Right lung (tissue), 5 donors: Measurements from ENCODE around the gene GALNT18. TPM values are rescaled to one million over a fixed set of nuclear protein-coding genes. Genes with fewer than 3 reads are reported as not detected.

Source experiments
- DNase-seq, 2 donors: peaks; one replicate each; pipeline ENCODE4 v3.0.0-alpha.2; 2013
- polyA plus RNA-seq, 5 donors: library from polyadenylated mRNA; unstranded; fragments of 120-200 nt; gene quantifications; one replicate each; pipeline versions ENCODE4 v1.2.1 to v1.2.3, GENCODE V29; 2013; ENCODE audit warnings: inconsistent platforms in 1 of 5, low replicate concordance in 1 of 5; ENCODE audit not compliant: insufficient read length in 5 of 5, insufficient read depth in 1 of 5

Gene GALNT18
- polyA plus RNA-seq, 5 donors: 18.0 to 26.8 (median 20.7) TPM

- no peak for DNase-seq
These were observed 88.1 kb downstream of the GALNT18 start for GRCh38 chr11:11533751-11534150.

GRCh38 chr11:11533057-11533456 is 88.7 kb downstream of the GALNT18 start:
- DNase-seq: no peak

- no peak for DNase-seq
These were observed 89.2 kb downstream of the GALNT18 start for GRCh38 chr11:11532574-11532973.

- DNase-seq: no peak
These were observed 90.5 kb downstream of the GALNT18 start for GRCh38 chr11:11531131-11531908.

DNA sequence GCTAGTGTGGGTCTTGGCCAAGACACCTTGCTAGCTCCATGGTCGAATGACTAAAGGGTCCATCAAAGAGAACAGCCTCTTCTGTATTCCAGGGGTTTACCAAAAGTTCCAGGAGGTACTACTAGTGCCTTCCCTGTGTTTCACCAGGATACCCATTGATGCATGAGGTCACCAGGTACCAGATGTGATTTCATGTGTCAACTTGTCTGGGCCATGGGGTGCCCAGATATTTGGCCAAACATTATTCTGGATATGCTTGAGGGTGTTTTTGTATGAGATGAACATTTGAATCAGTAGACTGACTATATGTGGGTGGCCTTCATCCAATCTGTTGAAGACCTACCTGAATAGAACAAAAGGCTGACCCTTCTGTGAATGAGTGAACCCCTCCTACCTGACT is 92.8 kb downstream of the GALNT18 start:
- no peak for DNase-seq

GRCh38 chr11:11525283-11525682 is 96.5 kb downstream of the GALNT18 start:
- no peak for DNase-seq

DNA sequence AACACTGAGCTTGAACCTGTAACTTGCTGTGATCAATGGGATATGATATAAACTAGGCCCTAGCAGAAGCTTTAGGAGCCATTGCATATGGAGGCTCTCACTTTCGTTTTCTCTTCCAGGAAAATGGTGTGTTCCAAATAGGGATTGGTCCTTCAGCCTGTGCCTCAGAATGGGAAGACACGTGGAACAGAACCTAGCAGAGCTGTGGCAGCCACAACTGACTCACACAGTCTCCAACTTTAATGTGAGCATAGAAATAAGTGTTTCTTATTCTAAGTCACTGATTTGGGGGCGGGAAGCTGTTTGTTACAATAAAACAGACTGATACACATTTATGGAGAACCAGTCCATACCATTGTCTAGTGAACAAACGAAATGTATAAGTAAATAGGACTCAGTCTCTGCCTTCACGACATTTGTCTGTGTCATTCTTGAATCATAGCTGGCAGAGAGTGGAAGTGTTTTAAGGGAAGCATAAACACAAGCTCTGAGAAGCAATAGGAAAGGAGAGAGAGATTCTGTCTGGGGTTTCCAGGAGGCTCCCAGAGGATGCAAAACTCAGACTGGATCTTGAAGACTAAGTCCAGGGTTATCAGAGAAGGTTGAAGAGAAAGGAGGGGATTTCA is 97.3 kb downstream of the GALNT18 start:
- no peak for DNase-seq

DNA sequence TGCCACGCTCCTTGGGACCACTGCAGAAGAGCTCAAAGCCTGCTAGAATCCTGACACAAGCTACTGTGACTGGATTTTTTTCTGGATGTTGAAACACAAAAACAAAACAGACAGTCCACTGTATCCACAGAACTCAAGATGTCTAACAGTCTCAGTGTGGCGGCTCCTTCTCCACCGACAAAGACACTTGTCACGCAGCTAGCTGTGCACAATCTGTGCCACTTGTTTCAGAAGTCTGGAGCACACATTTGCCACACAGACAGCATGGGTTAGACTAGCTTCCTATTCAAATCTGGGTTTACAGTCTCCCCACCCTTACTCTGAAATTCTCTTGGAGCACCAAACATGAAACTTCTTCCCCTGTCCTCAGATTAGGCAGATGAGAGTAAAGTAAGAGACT is 99.2 kb downstream of the GALNT18 start:
- DNase-seq: no peak

- no peak for DNase-seq
These were observed 100.4 kb downstream of the GALNT18 start for GRCh38 chr11:11521306-11522002.

GRCh38 chr11:11520231-11521015 is 101.4 kb downstream of the GALNT18 start:
- DNase-seq: no peak

GRCh38 chr11:11519184-11519583 is 102.6 kb downstream of the GALNT18 start:
- DNase-seq: no peak

DNA sequence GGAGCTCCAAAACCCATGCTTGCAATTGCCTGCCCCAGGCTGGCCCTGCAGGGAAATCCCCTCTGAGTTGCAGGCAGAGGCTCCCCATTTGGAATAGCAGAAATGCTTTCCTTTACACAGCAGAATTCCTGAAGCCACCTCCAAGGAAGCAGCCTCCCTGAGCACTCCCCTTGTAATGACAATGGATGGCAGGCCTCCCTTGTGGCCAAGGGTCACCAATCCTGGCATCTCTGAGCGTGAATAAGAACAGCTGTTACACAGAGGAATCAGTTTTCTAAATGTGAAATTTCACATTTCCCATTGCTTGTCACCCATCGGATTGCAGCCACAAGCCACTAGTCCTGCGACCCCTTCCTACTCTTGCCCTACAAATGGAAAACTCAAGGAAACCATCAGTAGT is 107.6 kb downstream of the GALNT18 start:
- DNase-seq: no peak

DNA sequence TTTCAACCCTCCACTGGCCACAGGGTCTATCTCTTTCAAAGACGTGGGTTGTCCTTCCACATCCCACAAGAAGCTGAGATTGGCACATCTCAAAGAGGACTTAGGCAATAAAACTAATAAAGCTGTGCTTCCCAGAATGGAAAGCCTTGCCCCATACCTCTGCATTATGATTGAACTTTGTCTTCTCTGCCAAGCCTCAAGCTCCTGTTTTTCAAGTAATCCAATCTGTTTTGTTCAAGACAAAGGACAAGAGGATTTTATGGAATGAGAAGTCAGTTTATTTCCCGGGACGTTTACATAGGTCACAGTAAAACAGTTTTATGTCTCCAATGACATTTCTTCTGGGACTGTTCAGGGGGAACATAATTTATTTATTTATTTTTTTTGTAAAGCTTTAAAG is 108.4 kb downstream of the GALNT18 start:
- no peak for DNase-seq

DNA sequence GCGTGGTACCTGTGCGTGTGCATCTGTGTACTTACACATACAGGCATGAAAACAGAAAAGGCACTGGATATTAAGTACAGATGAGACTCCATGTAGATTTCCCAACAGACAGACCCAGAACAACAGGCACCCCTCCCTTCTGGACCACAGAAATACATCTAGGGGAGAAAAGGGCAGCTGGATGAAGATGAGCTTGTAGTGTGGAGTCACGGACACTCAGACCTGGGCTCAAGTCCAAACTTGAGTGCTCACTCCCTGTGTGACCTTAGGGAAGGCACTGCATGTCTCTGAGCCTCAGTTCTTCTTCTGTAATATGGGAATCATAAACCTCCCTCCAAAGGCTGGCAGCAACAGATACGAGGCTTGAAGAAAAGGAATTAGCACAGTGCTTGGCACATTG is 108.9 kb downstream of the GALNT18 start:
- no peak for DNase-seq

DNA sequence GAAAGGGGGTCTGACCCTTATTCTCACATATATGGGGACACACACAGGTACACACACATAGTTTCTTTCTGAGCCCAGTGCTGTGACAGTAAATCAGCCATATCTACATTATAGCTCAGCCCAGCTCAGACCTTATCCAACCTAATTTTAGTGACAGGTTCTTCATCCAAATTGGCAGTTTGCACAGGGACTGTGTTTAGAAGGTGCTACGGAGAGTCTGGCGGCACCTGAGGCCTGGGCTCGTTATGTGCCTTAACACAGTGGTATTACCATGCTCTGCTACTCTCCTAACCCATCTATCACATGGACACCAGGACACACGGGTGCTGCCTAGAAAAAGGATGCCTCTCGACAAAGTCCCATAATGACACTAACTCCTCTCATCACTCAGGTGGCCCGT is 109.3 kb downstream of the GALNT18 start:
- no peak for DNase-seq

GRCh38 chr11:11512090-11512489 is 109.7 kb downstream of the GALNT18 start:
- no peak for DNase-seq

DNA sequence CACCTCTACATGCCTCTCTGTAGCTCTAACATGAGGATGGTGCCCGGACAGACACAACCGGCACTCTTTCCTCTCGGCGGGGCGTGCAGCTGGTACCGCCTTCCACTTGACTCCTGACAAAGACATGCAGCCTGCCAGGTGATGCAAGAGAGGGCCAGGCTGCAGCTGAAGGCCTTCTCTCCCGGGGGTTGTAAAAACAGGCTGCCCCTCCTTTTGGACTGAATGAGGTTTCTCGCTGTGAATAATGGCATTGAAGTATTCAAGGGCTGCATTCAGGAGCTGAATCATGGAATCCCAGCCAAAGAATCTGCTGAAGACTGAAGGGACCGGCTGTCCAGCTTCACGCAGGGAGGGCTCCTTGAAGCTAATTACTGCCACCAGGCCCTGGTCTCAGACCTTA is 110.9 kb downstream of the GALNT18 start:
- DNase-seq: no peak

DNA sequence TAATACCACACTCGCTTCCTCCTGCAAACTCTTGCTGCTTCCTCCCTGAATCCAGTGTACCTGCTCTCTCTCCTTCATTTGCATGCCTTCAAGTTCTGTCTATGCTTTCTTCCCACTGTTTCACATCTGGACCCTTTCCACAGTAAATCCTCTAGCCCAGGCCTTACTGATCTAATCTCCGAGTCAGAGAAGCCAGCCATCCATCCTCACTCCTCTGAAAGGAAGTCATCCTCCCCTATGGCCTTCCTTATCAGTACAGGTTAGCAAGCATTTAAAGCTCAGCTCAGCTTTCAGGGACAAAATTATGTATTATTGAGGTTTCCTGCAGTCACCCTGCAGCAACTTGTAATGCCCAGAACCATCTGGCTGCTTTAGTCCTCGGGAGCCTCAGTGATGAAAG is 116.1 kb downstream of the GALNT18 start:
- no peak for DNase-seq

GRCh38 chr11:11505190-11505589 is 116.6 kb downstream of the GALNT18 start:
- no peak for DNase-seq

DNA sequence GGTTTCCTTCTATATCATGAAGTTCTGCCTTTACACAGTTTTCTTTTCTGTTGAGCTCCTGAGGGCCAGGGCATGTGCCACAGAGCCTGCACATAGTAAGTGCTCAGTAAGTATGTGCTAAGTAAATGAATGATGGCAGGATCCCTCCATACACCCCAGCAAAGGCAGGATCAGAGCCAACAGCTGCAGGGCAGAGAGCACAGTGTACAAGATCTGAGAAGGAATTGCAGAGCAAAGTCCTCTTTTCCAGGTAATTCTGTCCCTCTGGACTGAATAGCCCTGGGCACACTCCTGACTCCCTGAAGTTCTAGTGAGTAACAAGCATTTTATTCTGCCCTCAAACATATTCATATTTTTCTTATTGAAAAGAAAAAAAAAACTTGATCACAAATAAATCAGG is 117.7 kb downstream of the GALNT18 start:
- DNase-seq: no peak

DNA sequence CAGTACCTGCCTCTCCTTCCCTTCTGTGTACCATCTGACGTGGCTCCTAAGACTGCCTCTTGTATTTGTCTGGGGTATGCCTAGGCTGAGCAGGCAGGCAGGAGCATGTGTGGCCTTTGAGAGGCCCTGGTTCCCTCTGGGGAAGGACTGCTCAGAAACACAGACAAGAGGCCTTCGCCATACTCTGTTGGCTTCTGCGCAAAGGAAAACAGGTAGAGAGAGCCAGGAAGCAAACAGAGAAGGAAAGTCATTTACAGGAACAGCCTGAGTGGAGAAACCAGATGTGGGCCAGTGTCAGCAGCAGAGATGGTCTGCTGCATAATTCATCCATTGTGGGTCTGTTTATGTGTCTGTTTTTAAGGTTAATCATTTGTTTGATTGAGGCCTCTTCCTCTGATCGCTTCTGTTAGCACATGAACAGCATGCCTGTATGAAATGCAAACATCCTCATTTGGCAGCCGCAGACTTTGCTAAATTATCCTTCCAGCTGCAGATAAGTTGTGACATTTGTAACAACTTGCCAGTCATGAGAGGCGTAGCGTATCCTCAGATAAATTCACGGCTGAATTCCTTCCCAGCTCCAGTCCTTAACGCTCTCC is 119.4 kb downstream of the GALNT18 start:
- peak; percentile 10 to 13 for DNase-seq
